HG02885 (cell line): Measurements from ENCODE around the gene CWC27.
A peak's percentile ranks its signal among the peaks of the same experiment; 100 is the strongest.

Source experiments
- ATAC-seq: cut with Tn5 transposase; IDR thresholded peaks from one replicate; pipeline ENCODE4 v1.9.1; 2021; ENCODE audit warnings: mild to moderate bottlenecking; ENCODE audit not compliant: unreplicated experiment, poor library complexity

Gene CWC27

GRCh38 chr5:65059681-65060598 lies 291.2 kb downstream of the CWC27 start:
- no peak for ATAC-seq

DNA sequence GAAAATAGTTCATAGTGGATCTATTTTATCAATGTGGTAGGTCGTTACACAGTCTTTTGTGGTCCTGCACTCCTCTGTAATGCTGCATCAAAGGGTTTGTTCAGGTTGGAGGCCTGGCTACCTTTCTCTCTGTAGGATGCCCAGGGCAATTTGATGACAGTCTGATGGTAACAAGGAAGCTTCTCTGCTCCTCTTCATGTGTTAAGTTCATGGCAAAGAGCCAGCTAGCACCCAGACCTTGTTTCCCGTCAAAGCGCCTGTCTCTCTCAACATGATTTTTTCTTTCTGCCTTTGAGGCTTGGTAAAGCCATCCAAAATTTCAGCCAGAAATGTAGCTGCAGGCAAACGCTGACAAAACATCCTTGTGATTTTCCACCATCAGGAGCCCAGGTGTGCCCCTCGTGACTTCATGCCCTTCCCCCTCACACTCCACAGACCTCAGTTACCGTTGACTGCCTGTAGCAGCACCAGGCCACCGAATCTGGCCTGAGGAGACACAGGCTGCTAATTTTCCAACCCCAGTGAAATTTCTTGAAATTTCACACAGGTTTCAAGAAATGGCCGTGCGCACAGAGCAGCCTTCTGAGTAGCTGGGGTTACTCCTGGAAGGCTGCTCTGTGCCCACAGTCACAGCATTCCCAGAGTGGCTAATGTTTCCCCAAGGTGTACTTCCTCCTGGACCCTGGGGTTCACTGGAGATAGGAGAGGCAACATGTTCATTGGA lies 292.7 kb downstream of the CWC27 start:
- peak; percentile 70 for ATAC-seq

DNA sequence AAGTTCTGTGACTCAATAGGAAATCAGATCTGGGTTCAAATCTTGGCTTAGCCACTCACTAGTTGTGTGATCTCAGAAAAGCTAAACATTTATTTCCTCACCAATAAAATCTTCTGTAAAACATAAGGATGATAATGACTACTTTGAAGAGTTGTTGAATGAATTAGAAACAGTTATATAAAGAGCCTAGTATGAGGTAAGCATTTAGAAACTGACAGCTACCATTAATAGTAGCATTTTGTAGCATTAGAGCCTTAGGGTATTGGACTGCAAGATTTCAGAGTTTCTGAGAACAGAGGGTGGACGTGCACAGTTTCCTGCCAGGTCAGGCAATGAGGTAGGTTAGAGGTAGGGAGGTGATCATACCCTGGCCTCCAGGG lies 293.2 kb downstream of the CWC27 start:
- peak; percentile 45 for ATAC-seq

DNA sequence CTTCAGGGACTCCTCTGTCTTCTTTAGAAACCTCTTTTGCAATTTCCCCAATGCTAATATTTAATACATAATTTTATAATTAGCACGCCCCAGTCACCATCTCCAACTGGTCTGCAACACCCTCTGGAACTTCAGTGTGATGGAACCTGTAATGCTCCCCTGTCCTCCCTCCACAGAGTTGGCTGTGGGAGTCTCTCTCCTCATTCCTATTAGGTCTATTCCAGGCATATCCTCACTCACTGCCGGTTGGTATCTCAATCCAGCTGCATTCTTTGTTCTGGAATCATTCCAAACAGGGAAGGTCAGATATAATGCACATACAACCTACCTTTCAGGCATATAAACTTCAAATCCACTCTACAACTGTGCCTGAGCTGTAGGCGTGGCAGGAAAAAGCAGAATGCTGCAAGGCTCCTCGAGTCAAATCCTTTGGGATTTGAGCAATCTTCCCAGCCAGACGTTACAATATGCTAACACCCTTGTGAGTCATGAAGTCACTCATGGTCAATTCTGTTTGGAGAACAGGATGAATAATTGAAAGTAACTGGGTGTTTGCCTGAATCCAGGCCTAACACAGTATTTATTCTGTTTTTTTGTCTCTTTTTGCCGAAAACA lies 293.8 kb downstream of the CWC27 start:
- no peak for ATAC-seq

DNA sequence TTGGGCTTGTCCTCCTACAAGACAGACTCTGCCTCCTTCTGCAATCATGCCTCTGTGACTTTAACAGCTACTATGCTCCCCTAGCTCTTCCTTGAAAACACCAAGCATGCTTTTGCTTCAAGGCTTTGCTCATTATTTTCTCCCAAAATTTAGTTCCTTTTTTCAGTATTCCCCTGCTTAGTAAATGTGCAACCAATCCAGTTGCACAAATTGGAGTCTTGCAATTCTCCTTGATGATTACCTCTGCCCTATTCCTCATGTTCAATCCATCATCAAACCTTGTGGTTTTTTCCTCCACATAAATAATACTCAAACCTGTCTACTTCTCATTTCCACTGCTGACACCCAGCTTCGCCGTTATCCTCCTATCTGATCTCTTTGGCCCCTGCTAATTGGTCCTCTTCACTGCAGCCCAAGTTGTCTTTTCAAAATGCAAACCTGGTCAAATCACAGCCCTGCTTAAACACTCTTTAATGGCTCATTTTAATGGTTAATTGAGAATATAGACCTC lies 296.3 kb downstream of the CWC27 start:
- no peak for ATAC-seq

DNA sequence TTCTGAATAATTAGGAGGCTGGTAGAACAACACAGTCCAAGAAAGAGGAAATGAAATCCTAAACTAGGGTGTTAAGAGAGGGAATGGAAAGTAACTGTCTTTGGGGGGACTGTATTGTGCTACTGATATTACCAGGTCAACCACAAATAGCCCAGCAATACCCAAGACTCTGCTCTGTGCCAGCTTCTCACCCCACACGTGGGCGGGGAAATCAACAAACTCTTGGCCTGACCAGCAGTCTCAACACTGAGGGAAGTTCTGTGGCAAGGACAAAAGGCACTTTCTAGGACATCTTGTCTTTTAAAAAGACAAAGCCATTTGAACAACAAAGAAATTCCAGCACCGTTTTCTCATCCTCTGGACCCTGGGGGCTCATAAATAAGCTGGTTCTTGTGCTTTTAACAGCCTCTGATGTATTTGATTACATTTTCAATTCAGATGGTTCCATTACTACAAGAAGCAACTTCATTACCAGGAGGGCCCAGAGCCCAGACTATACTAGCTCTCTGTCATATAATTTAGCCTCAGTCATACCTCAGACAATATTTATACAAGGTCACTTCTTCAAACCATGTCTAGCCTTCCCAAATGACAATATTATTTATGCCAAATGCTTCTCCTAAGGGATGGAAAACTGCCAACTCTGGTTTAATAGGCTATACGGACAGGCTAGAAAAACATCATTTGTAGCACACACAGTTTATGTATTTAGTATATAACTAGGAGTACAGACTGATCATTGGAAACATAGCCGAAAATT lies 297.8 kb downstream of the CWC27 start:
- peak; percentile 62 for ATAC-seq

DNA sequence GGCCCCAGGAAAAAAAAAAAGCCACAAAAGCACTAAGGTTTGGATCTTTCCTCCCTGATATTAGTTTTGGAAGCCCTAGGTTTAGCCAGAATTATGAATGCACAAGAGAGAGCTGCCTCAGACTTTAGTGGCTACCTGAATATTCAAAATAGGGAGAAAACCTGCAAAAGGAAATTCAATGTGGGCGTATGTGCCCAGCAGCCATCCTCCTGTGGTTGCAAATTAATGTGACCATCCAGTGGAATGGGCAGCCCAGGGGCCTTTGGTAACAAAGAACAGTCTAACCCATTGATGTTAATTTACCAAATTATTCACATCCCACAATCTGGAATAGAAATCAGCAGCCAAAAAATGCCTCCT lies 298.4 kb downstream of the CWC27 start:
- ATAC-seq: no peak
